ENCODE results near the gene APC2.
"Not testable (repeated sequence)": the region's sequence is repeated elsewhere in the genome, so short reads cannot be mapped to it uniquely, and the experiment has no call there.

The APC2 gene

GRCh38 chr19:1431759-1432506, 18.0 kb upstream of the APC2 start:
- DNase-seq: no peak

DNA sequence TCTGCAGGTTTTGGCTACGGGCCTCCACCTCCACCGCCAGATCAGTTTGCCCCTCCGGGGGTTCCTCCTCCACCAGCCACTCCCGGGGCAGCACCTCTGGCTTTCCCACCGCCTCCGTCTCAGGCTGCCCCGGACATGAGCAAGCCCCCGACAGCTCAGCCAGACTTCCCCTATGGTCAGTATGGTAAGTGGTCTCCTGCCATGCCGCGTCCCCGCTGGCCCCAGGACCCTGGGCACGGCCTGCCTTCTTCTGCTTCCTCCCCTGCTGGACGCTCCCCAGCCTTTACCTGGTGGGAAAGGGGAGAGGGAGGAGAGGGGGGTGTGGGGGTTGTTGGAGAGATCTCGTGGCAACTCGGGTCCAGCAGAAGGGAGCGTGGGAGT, 17.4 kb upstream of the APC2 start:
- no peak for DNase-seq

DNA sequence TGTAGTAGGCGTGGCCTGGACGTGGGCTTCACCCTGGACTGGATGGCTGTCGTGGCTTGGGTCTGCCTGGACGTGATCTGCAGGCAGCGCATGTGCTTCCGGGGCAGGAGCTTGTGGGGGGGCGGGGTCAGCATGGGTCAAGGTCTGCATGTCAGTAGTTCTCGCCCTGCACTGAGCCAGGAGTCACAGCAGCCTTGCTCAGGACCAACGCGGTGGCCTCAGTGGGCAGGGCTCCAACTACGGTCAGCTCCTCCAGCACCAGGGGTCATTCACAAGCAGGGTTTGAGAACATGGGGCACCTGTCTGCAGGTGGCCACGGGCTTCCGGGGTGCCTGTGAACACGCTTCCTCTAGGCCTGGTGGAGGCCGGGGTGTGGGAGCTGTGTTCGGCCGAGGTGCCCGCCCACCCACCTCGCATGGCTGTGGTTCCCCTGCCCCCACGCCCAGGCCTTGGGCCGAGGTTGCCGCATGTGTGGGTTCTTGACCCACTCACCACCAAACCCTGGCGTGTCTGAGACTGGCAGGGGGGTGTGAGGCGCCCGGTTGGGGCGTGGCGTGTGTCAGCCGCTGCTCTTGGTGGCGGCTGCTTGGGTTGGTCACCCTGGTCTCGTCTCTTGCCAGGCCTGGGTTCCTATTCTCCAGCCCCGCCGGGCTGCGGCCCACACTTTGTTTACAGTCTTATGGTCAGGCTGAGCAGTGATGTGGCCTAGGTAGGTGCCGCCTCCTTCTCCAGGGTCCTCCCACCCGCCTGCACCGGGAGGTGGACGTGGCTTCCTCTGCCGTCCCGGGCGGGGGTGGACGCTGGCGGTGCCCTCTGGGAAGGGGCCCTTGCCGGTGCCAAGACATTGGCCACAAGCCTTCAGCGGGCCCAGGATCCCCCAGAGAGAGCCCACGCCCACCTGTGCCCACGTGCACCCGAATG, 16.5 kb upstream of the APC2 start:
- DNase-seq: no peak

DNA sequence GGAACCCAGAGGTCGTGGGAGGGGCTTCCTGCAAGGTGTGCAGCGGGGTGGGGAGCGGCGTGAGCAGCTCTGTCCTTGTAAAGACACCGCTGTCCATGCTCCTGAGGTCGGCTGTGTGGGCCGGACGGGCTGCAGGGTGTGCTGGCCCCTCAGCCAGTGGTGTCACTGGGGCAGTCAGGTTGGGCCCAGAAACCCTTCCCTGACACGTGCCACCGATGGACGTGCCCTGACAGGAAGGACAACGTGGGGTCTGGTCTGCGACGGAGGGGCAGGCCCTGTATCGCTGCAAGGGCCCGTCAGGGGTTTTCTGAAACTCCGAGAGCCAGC, 15.9 kb upstream of the APC2 start:
- DNase-seq: no peak

DNA sequence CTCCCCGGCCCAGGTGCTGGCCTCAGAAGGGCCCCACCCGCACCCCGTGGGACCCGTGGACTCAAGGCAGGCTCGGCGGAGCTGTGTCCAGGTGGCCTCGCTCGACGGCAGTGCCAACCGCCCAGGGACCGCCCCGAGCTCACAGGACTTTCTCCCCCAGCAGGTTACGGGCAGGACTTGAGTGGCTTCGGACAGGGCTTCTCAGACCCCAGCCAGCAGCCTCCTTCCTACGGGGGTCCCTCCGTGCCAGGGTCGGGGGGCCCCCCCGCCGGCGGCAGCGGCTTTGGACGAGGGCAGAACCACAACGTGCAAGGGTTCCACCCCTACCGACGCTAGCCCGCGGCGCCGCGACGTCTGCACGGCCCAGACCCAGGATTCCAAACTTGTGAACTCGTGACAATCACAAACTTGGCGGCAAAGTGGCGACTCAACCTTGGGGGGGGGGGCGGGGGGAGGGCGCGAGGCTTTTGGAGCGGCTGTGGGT, 15.3 kb upstream of the APC2 start:
- no peak for DNase-seq

- no peak for DNase-seq
Observed at GRCh38 chr19:1435378-1435989, 14.4 kb upstream of the APC2 start.

DNA sequence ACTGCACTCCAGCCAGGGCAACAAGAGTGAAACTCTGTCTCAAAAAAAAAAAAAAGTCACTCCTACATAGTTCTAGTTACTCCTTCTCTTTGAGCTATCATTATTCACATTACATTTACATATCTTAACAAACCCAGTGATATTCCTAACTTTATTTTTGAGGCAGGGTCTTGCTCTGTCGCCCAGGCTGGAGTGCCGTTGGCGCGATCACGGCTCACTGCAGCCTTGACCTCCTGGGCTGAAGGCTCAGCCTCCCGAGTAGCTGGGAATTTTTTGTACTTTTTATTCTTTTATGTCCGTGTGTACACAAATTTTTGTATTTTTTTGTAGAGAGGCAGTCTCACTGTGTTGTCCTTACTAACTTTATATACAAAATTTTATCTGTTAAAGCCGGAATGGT, 12.3 kb upstream of the APC2 start:
- no peak for DNase-seq

- DNase-seq: peak; percentile 93
Observed at GRCh38 chr19:1438035-1438932, 11.6 kb upstream of the APC2 start, which contains the start of gene RPS15. TSS of gene RPS15 (plus strand) at chr19:1438396. CDS start at chr19:1438426, 30 bp downstream.

- no peak for DNase-seq
Observed at GRCh38 chr19:1438933-1439354, 11.0 kb upstream of the APC2 start.

DNA sequence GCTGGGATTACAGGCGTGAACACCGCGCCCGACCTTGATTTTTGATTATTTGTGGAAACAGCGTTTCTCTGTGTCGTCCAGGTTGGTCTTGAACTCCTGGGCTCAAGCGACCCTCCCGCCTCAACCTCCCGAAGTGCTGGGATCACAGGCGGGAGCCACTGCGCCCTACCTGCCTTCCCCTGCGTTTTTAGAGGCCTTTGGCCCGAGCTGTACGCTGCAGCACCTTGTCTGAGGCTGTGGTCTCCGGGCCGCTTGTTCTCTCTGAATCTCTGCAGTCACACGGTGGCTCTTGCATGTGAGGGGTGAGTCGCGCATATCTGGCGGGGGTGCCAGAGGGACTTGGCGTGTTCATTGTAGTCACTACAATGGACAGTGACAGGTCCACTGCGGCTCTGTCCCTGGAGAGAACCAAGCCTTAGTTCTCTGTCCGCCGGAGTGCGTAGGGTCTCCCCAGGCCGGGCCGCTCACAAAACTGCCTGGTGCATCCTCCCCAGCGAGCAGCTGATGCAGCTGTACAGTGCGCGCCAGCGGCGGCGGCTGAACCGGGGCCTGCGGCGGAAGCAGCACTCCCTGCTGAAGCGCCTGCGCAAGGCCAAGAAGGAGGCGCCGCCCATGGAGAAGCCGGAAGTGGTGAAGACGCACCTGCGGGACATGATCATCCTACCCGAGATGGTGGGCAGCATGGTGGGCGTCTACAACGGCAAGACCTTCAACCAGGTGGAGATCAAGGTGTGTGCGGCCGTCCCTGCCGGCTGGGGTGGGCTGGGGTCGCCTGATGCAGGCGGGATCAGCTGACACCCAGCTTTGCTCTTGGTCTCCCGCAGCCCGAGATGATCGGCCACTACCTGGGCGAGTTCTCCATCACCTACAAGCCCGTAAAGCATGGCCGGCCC, 10.2 kb upstream of the APC2 start:
- not testable (repeated sequence) for DNase-seq

DNA sequence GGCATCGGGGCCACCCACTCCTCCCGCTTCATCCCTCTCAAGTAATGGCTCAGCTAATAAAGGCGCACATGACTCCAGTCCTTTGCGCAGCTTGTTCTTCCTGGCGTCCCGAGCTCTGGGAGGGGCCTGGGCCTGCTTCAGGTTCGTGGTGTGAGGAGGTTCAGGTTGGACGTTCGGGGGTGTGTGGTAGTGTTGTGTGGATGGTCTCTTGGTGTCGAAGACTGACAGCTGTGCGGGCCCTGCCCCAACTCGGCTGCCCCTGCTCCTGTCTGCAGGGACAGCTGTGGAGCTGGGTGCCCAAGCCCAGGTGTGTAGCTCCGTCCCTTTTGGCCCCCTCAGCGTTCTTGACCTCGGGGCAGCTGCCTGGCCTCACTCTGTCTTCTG, 9.5 kb upstream of the APC2 start:
- DNase-seq: no peak

DNA sequence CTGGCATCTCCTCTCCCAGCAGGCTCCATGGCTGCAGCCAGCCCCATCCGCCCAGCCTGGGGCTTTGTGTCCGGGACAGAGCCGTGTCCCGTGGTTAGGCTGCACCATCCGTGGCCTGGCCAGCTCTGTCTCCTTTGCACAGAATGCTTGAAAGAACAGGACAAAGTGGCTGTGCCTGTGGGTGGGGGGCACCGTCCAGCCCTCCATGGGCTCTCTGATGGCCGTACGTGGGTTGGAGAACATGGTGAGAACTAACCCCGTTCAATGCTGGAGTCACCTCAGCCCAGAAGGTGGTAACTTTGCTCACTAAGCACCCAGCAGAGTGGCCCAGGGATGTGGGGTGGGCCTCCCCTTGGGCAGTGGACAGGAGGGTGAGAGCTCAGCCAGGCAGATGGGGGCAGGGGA, 8.9 kb upstream of the APC2 start:
- no peak for DNase-seq

DNA sequence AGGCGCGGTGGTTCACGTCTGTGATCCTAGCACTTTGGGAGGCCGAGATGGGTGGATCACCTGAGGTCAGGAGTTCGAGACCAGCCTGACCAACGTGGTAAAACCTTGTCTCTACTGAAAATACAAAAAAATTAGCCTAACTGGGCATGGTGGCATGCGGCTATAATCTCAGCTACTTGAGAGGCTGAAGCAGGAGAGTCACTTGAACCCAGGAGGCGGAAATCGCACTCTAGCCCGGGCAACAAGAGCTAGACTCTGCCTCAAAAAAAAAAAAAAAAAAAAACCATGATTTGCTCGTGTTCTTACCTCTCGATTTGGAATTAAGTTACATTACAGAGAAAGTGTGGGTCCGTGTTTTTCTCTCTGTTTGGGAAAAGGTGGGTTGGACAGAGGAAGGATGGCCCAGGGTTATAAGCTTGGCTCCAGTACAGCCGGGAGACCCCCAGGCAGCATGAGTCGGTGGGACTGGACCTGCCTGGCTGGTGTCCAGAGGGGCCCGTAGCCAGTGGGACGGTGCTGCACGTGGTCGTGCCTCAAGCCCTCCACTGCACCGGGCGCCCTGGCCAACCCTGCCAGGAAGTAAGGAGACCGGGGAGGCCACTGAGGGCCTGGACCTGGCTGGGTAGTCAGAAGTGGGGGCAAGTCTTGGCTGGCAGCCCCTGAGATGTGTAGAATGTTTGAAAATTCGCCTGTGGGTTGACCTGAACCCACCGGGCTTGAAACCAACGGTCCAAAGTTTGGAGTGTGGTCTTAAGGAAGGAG, 8.1 kb upstream of the APC2 start:
- DNase-seq: no peak

GRCh38 chr19:1445185-1445931, 4.6 kb upstream of the APC2 start:
- DNase-seq: peak; percentile 49

GRCh38 chr19:1445932-1446712, 3.8 kb upstream of the APC2 start:
- DNase-seq: peak; percentile 32

GRCh38 chr19:1446713-1447481, 3.0 kb upstream of the APC2 start:
- DNase-seq: no peak

DNA sequence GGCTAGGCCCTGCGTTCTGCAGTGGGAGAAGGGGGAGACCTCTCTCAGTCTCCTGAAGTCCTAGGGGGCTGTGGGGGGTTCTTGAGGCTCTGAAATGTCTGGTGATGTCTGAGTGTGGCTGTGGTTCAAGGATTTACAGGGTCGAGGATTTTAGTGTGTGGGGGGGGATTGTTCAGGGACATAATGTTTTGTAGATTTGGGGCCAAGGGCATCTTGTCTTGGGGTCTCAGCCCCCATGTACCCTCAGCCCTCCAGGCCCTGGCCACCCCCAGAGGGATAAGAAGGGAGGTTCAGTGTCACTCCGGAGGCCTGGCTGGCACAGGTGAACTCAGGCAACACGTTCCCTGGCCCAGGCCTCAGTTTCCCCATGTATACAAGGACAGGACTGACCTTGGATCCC, 2.4 kb upstream of the APC2 start:
- no peak for DNase-seq

DNA sequence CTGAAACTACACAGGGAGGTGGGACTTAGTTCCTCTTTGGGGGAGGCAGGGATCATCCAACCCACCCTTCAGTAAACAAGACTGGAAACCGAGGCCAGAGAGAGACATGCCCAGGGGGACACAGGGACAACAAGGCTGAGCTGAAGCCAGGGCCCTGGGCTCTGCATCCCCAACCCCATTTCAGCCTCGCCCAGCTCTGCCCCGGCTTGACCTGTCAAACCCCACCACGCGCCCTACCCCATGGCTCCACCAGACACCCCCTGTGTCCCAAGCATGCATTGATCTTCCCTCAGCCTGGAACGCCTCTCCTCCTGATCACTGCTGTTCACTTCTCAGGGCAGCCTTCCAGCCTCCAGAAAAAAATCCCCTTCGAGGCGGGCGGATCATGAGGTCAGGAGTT, 2.0 kb upstream of the APC2 start:
- DNase-seq: no peak
